LNCaP clone FGC (cell line): ENCODE measurements around the gene SERPINF2.

Experiments used
- DNase-seq: peaks from one replicate; pipeline ENCODE4 v3.0.0-alpha.2; 2011; ENCODE audit warnings: low read depth
- H3K4me3 ChIP-seq: 2 replicates; pipeline ENCODE4 v1.5.1; 2011; ENCODE audit warnings: mild to moderate bottlenecking, low read depth, low read length, control low read depth
- CTCF ChIP-seq: IDR thresholded peaks from 2 replicates; pipeline ENCODE4 v1.5.1; 2012; ENCODE audit warnings: mild to moderate bottlenecking; ENCODE audit not compliant: control insufficient read depth, insufficient read depth; ENCODE audit errors: extremely low read depth

SERPINF2 gene

GRCh38 chr17:1713160-1713877 is 29.4 kb upstream of the SERPINF2 start:
- TF ChIP-seq CTCF: no peak
- H3K4me3 ChIP-seq: no peak overlapping the region
- no peak for DNase-seq

DNA sequence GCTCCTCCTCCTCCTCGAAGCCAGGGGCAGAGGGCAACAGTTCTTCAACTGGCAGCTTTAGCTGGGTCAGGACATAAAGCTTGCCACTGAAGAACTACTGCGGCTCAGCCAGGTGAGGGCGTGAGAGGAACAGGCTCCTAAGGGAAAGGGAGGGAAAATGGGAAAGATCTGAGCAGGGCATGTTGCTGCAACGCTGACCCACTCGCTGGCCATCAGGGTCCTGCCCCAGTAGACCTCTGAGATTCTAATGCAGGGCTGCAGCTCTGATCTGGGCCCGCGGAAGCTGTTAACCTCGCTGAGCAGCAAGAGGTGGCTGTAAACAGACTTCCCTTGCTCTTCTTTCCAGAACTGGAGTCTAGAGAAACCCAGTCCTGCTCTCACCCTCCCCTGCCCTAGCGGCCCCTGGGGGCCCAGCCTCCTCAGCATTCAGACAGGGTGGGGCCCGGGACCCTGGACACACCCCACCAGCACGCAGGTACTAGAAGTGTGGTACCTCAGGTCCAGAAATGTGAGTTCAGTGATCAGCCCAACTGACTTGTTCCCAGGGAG is 28.7 kb upstream of the SERPINF2 start:
- H3K4me3 ChIP-seq: peak overlapping the region; percentile 79
- peak; percentile 43 for DNase-seq
- TF ChIP-seq CTCF: peak; percentile 91

- DNase-seq: peak; percentile 35
- TF ChIP-seq CTCF: no peak
- peak overlapping the region; percentile 79 for H3K4me3 ChIP-seq
Observed at GRCh38 chr17:1714427-1714979, 28.2 kb upstream of the SERPINF2 start.

GRCh38 chr17:1714980-1715802 is 27.5 kb upstream of the SERPINF2 start:
- no peak for TF ChIP-seq CTCF
- DNase-seq: no peak
- peak overlapping the region; percentile 79 for H3K4me3 ChIP-seq

- DNase-seq: no peak
- TF ChIP-seq CTCF: no peak
- H3K4me3 ChIP-seq: peak overlapping the region; percentile 79
Observed at GRCh38 chr17:1715803-1716075, 26.9 kb upstream of the SERPINF2 start.

DNA sequence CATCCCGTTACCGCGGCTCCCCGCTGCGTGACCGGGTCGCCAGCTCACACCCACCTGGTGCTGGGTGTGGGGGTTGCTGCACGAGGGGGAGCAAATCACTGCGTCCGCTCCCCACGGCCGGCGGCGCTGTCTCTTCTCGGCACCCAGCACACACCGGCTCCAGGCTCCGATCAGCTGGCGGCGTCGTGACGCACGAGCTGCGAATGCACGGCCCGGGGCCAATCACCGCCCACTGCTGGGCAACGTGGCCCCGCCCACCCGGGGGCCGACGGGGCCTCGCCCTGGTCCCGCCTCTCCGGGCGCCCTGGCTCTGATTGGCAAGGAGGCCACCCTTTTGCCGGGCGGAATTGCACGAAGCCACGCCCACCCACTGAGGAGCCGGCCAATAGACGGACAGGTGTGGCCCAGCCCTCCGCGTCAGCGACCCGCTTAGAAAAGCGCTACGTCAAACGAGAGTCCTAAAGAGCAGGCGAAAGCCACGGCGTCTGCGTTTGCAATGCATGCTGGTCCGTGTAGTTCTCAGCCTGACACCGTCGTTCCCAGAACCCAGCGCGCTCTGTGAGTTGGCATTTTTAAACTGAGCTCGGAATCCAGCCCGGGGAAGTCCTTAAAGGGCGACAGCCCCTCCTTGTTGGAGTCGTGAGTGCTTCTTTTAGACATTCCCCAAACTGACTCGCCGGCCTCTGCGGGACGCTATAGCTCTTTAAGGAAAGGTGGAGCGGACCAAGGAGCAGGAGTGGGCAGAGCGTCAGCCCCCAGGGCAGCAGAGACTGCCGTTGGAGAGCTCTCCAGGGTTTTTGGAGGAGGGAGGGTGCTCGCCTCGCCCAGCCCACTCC is 26.4 kb upstream of the SERPINF2 start:
- DNase-seq: peak; percentile 100
- peak overlapping the region; percentile 79 for H3K4me3 ChIP-seq
- TF ChIP-seq CTCF: 0 out of 2 replicates have a peak, but pooled peaks have one; percentile 18
